ENCODE results near the gene OGFOD2.
"Not testable (repeated sequence)": the region's sequence is repeated elsewhere in the genome, so short reads cannot be mapped to it uniquely, and the experiment has no call there.

OGFOD2 gene

GRCh38 chr12:123005081-123005626 lies 30.1 kb downstream of the OGFOD2 start:
- no peak for DNase-seq

DNA sequence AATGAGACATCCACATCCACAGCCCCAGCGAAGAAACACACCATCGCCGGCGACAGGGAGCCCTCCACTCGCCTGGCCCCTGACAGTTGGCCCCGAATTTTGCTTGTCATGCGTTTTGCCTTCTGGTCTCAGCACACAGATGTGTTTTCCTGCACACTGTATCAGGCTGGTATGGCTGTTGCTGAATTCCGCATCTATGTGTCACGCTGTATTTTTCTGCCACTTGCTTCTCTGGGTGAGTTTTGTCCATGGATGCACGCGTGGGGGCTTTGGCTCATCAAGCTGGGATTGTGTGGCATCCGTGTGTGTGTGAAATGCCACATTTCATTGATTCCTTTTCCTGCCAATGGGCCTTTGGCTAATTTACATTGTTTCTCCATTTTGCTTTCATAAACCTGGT lies 31.9 kb downstream of the OGFOD2 start:
- DNase-seq = no peak

DNA sequence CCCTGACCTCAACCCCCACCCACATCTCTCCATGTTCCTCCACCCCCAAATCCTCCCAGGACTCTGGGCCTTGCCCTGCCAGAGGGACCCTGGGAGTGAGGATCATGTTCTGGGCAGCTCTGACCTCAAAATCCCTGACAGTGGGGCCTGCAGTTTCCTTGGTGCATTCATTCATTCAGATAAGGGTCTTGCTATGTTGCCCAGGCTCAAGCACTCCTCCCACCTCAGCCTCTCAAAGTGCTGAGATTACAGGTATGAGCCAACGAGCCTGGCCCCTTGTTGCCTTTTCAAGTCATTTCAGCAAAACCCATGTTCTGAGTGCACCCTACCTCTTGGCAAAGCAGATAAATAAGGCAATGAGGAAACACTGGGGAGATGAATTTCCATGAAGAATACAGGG lies 35.1 kb downstream of the OGFOD2 start:
- DNase-seq = no peak

GRCh38 chr12:123010681-123011080 lies 35.6 kb downstream of the OGFOD2 start:
- DNase-seq = no peak

DNA sequence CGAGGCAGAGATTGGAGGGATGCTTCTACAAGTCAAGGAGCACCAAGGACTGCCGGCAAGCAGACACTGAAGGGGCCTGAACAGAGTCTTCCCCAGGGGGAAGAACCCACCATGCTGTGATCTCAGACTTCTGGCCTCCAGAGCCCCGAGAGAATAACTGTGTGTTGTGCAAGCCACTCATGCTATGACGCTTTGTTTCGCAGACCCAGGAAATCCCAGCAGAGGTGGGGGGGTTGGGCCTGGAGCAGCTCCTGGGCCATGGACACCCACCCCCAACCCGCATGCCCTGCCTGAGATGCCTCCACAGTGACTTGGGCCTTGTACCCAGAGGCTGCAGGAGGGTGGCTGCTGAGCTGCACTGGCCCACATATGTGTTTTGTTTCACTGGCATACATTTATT lies 36.7 kb downstream of the OGFOD2 start:
- no peak for DNase-seq

GRCh38 chr12:123013185-123014095 lies 38.4 kb downstream of the OGFOD2 start:
- DNase-seq = no peak

GRCh38 chr12:123014473-123014872 lies 39.4 kb downstream of the OGFOD2 start:
- not testable (repeated sequence) for DNase-seq

DNA sequence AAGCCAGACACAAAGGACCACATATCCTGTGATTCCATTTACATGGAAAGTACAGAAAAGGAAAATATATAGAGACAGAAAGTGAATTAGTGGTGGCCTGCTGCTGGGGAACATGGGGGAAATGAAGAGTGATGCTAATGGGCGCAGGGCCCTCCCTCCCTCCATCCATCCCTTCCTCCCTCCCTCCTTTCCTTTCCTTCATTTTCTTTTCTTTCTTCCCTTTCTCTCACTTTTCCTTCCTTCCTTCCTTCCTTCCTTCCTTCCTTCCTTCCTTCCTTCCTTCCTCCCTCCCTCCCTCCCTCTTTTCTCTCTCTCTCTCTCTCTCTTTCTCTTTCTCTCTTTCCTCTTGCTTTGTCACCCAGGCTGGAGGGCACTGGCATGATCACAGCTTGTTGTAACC lies 42.7 kb downstream of the OGFOD2 start:
- no peak for DNase-seq

GRCh38 chr12:123019841-123020138 lies 44.7 kb downstream of the OGFOD2 start:
- no peak for DNase-seq

DNA sequence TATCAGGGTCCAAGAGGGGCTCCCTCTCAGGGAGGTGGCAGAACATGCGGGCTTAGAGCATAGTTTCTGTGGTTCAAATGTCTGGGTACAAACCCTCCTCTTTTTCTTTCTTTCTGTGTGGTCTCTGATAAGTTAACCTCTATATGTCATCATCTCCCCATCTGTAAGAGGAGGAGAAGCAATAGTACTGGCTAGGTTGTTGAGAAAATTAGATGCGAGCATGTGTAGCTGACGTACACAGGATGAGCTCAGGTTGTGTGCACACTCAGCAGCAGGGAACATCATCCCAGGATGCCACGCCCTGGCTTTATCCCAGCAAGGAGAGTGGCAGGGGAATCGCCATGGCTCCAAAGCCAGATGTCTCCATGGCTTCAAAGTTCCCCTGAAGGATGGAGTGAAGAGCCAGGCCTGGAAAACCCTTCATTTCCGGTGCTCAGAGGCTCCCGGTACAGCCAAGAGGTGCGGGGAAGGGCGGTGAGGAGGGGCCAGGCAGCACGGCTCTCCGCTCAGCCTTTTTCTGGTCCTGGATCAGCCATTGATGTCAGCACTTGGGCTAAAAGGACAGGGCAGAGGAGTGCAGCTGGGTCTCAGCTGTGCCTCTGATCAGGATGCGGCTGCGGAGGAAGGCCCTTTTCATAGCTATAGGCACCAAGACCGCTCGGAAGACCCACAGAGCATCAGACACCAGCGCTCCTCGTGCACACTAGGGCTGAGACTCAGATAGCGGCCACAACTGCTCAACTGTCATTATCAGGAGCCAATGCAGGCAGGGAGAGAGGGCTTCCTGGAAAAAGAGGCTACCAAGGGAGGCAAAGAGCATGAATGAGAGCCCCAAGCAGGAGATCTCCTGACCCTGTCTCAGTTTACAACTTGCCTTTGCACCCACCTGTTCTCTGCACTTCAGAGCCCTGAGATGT lies 46.9 kb downstream of the OGFOD2 start:
- DNase-seq = no peak

DNA sequence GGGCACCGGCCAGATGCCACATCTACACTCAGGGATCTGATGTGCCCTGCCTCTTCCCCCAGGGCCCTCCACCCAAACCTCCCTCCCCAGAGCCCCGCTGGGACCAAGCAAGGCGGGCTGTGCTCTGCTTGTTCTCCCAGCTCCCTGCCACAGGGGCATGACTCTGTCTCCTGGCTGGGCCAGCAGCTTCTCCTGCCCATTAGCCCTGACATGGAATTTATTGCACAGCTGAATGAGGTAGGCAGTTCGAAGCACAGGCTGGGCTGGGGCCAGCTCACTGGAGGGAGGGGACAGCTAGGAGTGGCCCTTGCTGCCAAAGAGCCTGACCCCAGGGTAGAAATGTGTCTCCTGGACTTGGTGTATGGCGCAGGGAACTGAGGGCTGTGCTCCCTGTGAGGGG lies 47.8 kb downstream of the OGFOD2 start:
- no peak for DNase-seq

DNA sequence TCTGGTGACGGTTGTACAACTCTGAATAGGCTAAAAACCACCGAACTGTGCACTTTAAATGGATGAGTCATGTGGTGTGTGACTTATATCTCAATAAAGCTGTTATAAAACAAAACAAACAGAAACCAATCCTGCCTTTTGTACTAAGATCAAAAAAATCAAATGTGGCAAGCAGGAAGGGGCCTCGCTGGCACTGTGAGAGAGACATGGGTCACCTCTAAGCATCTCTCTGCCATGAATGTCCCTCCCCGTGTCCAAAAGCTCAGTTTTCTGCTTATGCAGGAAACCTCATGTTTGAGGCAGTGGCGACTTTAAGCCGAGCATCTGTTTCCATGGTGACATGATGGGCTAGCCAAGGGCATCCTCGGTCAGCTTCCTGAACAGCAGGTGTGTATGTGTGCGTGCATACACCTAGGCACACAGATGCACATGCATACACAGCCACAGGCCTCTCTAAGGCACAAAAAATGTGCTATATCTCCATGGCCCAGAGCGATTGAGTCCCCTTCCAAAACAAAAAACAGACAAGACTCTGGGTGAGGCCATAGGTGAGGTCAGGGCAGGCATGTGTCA lies 49.9 kb downstream of the OGFOD2 start:
- no peak for DNase-seq

- DNase-seq = no peak
Measured at GRCh38 chr12:123026094-123026853, 51.2 kb downstream of the OGFOD2 start.

GRCh38 chr12:123027726-123028445 lies 52.8 kb downstream of the OGFOD2 start:
- DNase-seq = no peak

DNA sequence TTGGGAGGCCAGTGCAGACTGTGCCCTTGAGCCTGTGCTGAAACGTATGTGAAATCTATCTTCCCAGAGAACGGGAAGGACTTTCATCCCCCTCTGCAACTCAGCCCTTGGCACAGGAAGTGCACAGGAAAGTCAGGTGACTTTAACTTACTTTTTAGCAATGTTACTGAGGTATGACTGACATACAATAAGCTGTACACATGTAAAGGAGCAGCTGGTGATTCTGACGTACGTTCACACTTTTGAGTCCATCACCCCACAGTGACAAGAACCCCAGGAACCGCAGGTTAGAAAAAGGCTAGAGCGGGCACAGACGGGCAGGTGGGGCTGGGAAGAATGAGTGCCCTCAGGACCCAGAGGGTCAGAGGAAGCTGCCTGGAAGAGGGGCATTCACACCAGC lies 53.4 kb downstream of the OGFOD2 start:
- no peak for DNase-seq

GRCh38 chr12:123029550-123029949 lies 54.5 kb downstream of the OGFOD2 start:
- DNase-seq = no peak
